HepG2 (cell line): ENCODE measurements around the gene PCCB. TPM values are rescaled to one million over a fixed set of nuclear protein-coding genes. Genes with fewer than 3 reads are reported as not detected.
A peak's percentile ranks its signal among the peaks of the same experiment; 100 is the strongest.

Source experiments
- ATF7-NPFF ChIP-seq: sonication (generic); formaldehyde crosslinking; IDR thresholded peaks from 2 replicates; pipeline ENCODE4 v1.8.1; 2023; ENCODE audit warnings: mild to moderate bottlenecking, low read depth, missing genetic modification reagents, moderate library complexity
- FOXA1 ChIP-seq, 2 experiments: fragments of 450-650 bp in 1 of 2; sonication (generic) in 1 of 2; formaldehyde crosslinking in 1 of 2; IDR thresholded peaks; 2 replicates each; pipeline versions ENCODE4 v1.4.0 to v1.6.1; 2016 to 2020; ENCODE audit warnings: missing genetic modification reagents in 1 of 2
- FOXA3 ChIP-seq: IDR thresholded peaks from 2 replicates; pipeline ENCODE4 v1.6.1; 2016; ENCODE audit warnings: missing genetic modification reagents, missing compliant biosample characterization
- IKZF4 ChIP-seq: sonication (generic); formaldehyde crosslinking; IDR thresholded peaks from 2 replicates; pipeline ENCODE4 v1.5.1; 2020; ENCODE audit warnings: borderline replicate concordance, mild to moderate bottlenecking, low read depth, missing genetic modification reagents; ENCODE audit errors: not compliant biosample characterization
- MEF2D ChIP-seq: sonication (generic); formaldehyde crosslinking; IDR thresholded peaks from 2 replicates; pipeline ENCODE4 v1.5.1; 2020; ENCODE audit warnings: mild to moderate bottlenecking, missing genetic modification reagents
- MXD4 ChIP-seq: IDR thresholded peaks from 2 replicates; pipeline ENCODE4 v1.6.1; 2016; ENCODE audit warnings: mild to moderate bottlenecking, missing biosample characterization, missing genetic modification reagents
- NFE2L1 ChIP-seq: sonication (generic); formaldehyde crosslinking; IDR thresholded peaks from 2 replicates; pipeline ENCODE4 v1.4.0; 2020; ENCODE audit warnings: missing genetic modification reagents, mild to moderate bottlenecking, borderline replicate concordance
- NR2F6 ChIP-seq, 2 experiments: IDR thresholded peaks; 2 replicates each; pipeline ENCODE4 v1.6.1; 2016; ENCODE audit warnings: antibody characterized with exemption in 1 of 2, mild to moderate bottlenecking in 1 of 2
- SATB2 ChIP-seq: sonication (generic); formaldehyde crosslinking; IDR thresholded peaks from 2 replicates; pipeline ENCODE4 v1.5.0; 2020; ENCODE audit warnings: missing genetic modification reagents
- TAF15 ChIP-seq: fragments of 200-400 bp; formaldehyde crosslinking; IDR thresholded peaks from one replicate; pipeline ENCODE4 v1.6.1; 2018; ENCODE audit warnings: mild to moderate bottlenecking, low read depth, low read length; ENCODE audit not compliant: poor library complexity, severe bottlenecking
- ZFP37 ChIP-seq: sonication (generic); formaldehyde crosslinking; IDR thresholded peaks from 2 replicates; pipeline ENCODE4 v1.4.0; 2020; ENCODE audit warnings: missing genetic modification reagents, borderline replicate concordance
- ZNF253 ChIP-seq: sonication (generic); formaldehyde crosslinking; IDR thresholded peaks from 2 replicates; pipeline ENCODE4 v1.8.0; 2022; ENCODE audit warnings: mild to moderate bottlenecking, missing genetic modification reagents, borderline replicate concordance
- ZNF3 ChIP-seq: IDR thresholded peaks from 2 replicates; pipeline ENCODE4 v1.7.0; 2017; ENCODE audit warnings: inconsistent platforms
- ZNF792 ChIP-seq: IDR thresholded peaks from 2 replicates; pipeline ENCODE4 v1.6.1; 2016
- polyA plus RNA-seq, 8 experiments: library from polyadenylated mRNA; depleted of rRNA in 3 of 8; stranded (reverse) in 7 of 8; unstranded in 1 of 8; fragments of >200 nt; fragmentation: Illumina TruSeq in 4 of 8; extraction: Trizol in 4 of 8; gene quantifications; 2 replicates each; pipeline versions ENCODE4 v1.2.1 to v1.2.3, GENCODE V29; 2011 to 2016; ENCODE audit warnings: low read depth in 4 of 8, missing spikeins in 1 of 8, mixed read lengths in 1 of 8; ENCODE audit not compliant: insufficient read depth in 1 of 8
- total RNA-seq, 5 experiments: library from RNA; depleted of rRNA; stranded (reverse); fragments of >200 nt; fragmentation: Illumina TruSeq; extraction: Trizol; gene quantifications; 2 replicates each; pipeline ENCODE4 v1.2.3, GENCODE V29; 2016; ENCODE audit warnings: low read depth in 1 of 5
- TF ChIP-seq, protein P1 (sequence below): sonication (generic); formaldehyde crosslinking; IDR thresholded peaks from 2 replicates; pipeline ENCODE4 v1.4.0; 2020; ENCODE audit warnings: mild to moderate bottlenecking, missing genetic modification reagents
- TF ChIP-seq, protein P2 (sequence below): sonication (generic); formaldehyde crosslinking; IDR thresholded peaks from 2 replicates; pipeline ENCODE4 v1.4.0; 2020; ENCODE audit warnings: mild to moderate bottlenecking, missing genetic modification reagents, borderline replicate concordance
- TF ChIP-seq, protein P3 (sequence below): sonication (generic); formaldehyde crosslinking; IDR thresholded peaks from 2 replicates; pipeline ENCODE4 v1.5.0; 2020; ENCODE audit warnings: missing genetic modification reagents, mild to moderate bottlenecking, borderline replicate concordance

Gene PCCB
- total and polyA plus RNA-seq, 2 of the 13 experiments (the other 11 are each of a cell fraction or from before 2014, with no cell fraction given), result 84.1 to 88.7 TPM

DNA sequence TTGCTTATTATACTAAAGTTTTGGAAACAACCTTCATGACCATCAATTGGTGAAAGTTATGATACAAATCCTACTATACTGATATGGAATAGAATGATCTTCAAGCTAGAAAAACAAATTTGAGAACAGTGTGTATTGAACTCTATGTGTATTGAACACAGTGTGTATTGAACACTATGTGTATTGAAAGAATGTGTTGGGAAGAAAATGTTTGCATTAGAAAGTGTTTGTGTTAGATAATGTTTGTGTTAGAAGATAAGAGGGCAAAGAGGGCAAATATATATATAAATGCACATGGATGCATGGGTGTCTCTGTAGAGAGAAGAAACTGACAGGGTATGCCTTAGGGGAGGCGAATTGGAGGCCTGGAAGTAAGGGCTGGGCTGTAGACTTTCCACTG lies 42.4 kb downstream of the PCCB start (continued):
- TF ChIP-seq FOXA1 (IDR thresholded peaks at IDR 0.05) (no peak), FOXA1 (CRISPR knock-in tag; IDR thresholded peaks at IDR 0.05) (peak; percentile 9; the same call in 1 of the 2 replicates), IKZF4 (CRISPR knock-in tag) (no peak), FOXA3 (CRISPR knock-in tag) (peak; percentile 59), TAF15 (no peak), ZNF253 (CRISPR knock-in tag) (no peak), ZNF792 (no peak), MXD4 (CRISPR knock-in tag) (no peak), NR2F6 (IDR thresholded peaks at IDR 0.05) (peak; percentile 67), NR2F6 (CRISPR knock-in tag; IDR thresholded peaks at IDR 0.05) (peak; percentile 66; the same call in 1 of the 2 replicates), NFE2L1 (CRISPR knock-in tag) (no peak), MEF2D (no peak), ZFP37 (CRISPR knock-in tag) (no peak), ZNF3 (CRISPR knock-in tag) (no peak), SATB2 (CRISPR knock-in tag) (no peak), ATF7-NPFF (CRISPR knock-in tag) (no peak)
- TF ChIP-seq, protein P1, sequence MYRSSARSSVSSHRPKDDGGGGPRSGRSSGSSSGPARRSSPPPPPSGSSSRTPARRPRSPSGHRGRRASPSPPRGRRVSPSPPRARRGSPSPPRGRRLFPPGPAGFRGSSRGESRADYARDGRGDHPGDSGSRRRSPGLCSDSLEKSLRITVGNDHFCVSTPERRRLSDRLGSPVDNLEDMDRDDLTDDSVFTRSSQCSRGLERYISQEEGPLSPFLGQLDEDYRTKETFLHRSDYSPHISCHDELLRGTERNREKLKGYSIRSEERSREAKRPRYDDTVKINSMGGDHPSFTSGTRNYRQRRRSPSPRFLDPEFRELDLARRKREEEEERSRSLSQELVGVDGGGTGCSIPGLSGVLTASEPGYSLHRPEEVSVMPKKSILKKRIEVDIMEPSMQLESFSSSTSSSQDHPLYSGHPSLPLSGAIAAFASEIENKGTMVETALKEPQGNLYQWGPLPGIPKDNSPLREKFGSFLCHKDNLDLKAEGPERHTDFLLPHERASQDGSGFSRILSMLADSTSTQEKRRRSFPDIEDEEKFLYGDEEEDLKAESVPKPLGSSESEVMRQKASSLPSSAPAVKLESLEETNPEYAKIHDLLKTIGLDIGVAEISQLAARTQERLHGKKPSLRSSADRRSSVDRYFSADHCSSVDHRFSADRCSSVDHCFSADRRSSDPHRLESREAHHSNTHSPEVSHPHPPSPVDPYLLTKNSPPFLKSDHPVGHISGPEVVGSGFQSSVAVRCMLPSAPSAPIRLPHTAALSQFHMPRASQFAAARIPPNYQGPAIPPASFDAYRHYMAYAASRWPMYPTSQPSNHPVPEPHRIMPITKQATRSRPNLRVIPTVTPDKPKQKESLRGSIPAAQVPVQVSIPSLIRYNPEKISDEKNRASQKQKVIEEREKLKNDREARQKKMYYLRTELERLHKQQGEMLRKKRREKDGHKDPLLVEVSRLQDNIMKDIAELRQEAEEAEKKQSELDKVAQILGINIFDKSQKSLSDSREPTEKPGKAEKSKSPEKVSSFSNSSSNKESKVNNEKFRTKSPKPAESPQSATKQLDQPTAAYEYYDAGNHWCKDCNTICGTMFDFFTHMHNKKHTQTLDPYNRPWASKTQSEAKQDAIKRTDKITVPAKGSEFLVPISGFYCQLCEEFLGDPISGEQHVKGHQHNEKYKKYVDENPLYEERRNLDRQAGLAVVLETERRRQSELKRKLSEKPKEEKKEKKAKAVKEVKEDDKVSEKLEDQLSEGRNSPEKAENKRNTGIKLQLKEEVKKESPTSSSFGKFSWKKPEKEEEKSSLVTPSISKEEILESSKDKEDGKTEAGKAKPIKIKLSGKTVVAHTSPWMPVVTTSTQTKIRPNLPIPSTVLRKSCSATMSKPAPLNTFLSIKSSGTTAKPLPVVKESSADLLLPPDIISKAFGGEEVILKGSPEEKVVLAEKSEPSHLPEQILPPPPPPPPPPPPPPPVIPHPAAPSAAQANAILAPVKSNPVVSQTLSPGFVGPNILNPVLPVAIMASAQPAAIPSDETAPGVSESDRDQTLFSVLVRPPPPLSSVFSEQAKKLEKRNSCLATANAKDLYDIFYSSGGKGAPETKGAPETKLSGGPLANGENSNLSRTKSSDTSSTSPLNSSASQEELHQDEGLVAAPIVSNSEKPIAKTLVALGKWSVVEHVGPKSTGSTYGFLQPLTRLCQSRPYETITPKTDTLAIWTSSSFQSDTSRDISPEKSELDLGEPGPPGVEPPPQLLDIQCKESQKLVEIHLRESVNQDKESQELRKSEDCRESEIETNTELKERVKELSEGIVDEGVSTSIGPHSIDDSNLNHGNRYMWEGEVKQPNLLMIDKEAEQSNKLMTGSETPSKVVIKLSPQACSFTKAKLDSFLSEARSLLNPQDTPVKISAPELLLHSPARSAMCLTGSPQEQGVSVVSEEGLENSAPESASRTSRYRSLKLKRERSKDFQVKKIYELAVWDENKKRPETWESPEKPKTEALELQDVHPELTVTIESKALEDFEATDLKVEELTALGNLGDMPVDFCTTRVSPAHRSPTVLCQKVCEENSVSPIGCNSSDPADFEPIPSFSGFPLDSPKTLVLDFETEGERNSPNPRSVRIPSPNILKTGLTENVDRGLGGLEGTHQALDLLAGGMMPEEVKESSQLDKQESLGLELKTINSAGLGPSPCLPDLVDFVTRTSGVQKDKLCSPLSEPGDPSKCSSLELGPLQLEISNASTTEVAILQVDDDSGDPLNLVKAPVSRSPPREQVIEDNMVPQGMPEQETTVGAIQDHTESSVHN, result no peak
- TF ChIP-seq, protein P2, sequence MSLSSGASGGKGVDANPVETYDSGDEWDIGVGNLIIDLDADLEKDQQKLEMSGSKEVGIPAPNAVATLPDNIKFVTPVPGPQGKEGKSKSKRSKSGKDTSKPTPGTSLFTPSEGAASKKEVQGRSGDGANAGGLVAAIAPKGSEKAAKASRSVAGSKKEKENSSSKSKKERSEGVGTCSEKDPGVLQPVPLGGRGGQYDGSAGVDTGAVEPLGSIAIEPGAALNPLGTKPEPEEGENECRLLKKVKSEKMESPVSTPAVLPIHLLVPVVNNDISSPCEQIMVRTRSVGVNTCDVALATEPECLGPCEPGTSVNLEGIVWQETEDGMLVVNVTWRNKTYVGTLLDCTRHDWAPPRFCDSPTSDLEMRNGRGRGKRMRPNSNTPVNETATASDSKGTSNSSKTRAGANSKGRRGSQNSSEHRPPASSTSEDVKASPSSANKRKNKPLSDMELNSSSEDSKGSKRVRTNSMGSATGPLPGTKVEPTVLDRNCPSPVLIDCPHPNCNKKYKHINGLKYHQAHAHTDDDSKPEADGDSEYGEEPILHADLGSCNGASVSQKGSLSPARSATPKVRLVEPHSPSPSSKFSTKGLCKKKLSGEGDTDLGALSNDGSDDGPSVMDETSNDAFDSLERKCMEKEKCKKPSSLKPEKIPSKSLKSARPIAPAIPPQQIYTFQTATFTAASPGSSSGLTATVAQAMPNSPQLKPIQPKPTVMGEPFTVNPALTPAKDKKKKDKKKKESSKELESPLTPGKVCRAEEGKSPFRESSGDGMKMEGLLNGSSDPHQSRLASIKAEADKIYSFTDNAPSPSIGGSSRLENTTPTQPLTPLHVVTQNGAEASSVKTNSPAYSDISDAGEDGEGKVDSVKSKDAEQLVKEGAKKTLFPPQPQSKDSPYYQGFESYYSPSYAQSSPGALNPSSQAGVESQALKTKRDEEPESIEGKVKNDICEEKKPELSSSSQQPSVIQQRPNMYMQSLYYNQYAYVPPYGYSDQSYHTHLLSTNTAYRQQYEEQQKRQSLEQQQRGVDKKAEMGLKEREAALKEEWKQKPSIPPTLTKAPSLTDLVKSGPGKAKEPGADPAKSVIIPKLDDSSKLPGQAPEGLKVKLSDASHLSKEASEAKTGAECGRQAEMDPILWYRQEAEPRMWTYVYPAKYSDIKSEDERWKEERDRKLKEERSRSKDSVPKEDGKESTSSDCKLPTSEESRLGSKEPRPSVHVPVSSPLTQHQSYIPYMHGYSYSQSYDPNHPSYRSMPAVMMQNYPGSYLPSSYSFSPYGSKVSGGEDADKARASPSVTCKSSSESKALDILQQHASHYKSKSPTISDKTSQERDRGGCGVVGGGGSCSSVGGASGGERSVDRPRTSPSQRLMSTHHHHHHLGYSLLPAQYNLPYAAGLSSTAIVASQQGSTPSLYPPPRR, result peak; percentile 87
- TF ChIP-seq, protein P3, sequence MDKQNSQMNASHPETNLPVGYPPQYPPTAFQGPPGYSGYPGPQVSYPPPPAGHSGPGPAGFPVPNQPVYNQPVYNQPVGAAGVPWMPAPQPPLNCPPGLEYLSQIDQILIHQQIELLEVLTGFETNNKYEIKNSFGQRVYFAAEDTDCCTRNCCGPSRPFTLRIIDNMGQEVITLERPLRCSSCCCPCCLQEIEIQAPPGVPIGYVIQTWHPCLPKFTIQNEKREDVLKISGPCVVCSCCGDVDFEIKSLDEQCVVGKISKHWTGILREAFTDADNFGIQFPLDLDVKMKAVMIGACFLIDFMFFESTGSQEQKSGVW (CRISPR knock-in tag), result no peak
